ENCODE data around the gene HNRNPA3.
"Not testable (repeated sequence)": the region's sequence is repeated elsewhere in the genome, so short reads cannot be mapped to it uniquely, and the experiment has no call there.

Gene HNRNPA3

DNA sequence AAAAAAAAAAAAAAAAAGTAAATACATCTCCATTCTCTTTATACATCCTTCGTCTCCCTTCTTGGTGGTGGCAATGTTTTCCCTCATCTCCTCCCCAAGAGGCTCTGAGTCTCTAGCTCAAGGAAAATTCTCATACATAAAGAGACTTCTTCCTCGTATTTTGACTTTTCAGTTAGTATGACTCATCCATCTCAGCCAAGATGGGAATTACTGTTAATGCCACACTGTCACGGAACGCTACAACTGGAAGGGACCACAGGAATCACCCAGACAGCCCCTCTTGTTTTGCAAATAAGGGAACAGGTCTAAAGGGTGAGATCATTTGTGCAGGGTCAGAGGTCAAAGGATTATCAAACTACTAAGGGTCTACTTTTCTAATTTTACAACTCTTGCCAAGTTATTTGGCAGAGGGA is 32.4 kb downstream of the HNRNPA3 start:
- no peaks in the 10 kb centered on the region for H3K27me3 ChIP-seq (replicated peaks in 2 of 5; ENCODE audit: control insufficient read depth in 4 of 5, insufficient read depth in 5 of 5, low read length in 4 of 5)
- POLR2A ChIA-PET: no interaction called here

DNA sequence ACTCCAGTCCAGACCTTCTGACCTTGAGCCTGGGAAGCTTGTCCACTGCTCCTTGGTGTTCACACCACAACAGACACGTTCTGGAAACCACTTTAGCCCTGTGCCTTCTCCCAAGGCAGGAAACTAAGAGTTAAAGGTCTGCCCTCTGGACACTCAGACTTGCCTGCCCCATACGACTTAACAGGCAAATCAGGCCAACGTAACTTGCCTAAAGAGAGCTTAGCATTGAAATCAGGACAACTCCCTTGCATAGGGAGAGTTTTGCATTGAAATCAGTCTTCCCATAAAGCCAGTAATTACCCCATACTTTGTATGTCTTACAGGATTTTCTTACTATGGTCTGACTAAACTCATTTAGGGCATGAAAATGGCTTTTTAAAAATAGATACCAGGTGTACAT is 33.4 kb downstream of the HNRNPA3 start:
- Histone ChIP-seq H3K9me3 (ENCODE audit: control extremely low read depth in 1 of 5, control insufficient read depth in 4 of 5, insufficient read depth in 2 of 5, low read depth in 1 of 5, low read length in 4 of 5) (no peaks in the 10 kb centered on the region), H3K4me3 (ENCODE audit: control insufficient read depth in 1 of 7, extremely low read depth in 1 of 7, insufficient read depth in 4 of 7, low read depth in 2 of 7, low read length in 6 of 7) (no peak overlapping the region), H3K27me3 (replicated peaks in 2 of 5; ENCODE audit: control insufficient read depth in 4 of 5, insufficient read depth in 5 of 5, low read length in 4 of 5) (no peaks in the 10 kb centered on the region), H3K27ac (ENCODE audit: insufficient read depth in 1 of 2, low read depth in 1 of 2, low read length in 2 of 2, poor library complexity in 1 of 2, severe bottlenecking in 2 of 2) (peak overlapping the region in 1 of 2 experiments; percentile 17), H3K36me3 (ENCODE audit: control insufficient read depth in 4 of 4, insufficient read depth in 4 of 4, low read length in 3 of 4) (peaks cover 2 to 29% (median 8%) of the 10 kb centered on the region in 4 experiments), H3K4me1 (ENCODE audit: control extremely low read depth in 1 of 4, control insufficient read depth in 4 of 4, insufficient read depth in 4 of 4, low read length in 3 of 4) (peaks cover 17 to 32% (median 26%) of the 10 kb centered on the region in 4 experiments)
- ChIA-PET CTCF (interaction anchor here (0.7 to 1.4 kb wide), 2 partner anchors 8 to 19 kb away, joined by 3 to 4 read pairs; partner anchors contain the start of gene NFE2L2), POLR2A (no interaction called here)
- DNase-seq: no peak
- WGBS (ENCODE audit: insufficient coverage): 94% methylated on average over 3 of the region's 3 CpGs

More for the DNA sequence above, 32.4 kb downstream of the HNRNPA3 start:
- Histone ChIP-seq H3K9me3 (ENCODE audit: control extremely low read depth in 1 of 5, control insufficient read depth in 4 of 5, insufficient read depth in 2 of 5, low read depth in 1 of 5, low read length in 4 of 5) (no peaks in the 10 kb centered on the region), H3K4me1 (ENCODE audit: control extremely low read depth in 1 of 4, control insufficient read depth in 4 of 4, insufficient read depth in 4 of 4, low read length in 3 of 4) (peaks cover 26 to 42% (median 34%) of the 10 kb centered on the region in 4 experiments), H3K4me3 (ENCODE audit: control insufficient read depth in 1 of 7, extremely low read depth in 1 of 7, insufficient read depth in 4 of 7, low read depth in 2 of 7, low read length in 6 of 7) (no peak overlapping the region), H3K27ac (ENCODE audit: insufficient read depth in 1 of 2, low read depth in 1 of 2, low read length in 2 of 2, poor library complexity in 1 of 2, severe bottlenecking in 2 of 2) (no peak overlapping the region), H3K36me3 (ENCODE audit: control insufficient read depth in 4 of 4, insufficient read depth in 4 of 4, low read length in 3 of 4) (peaks cover 2 to 22% (median 6%) of the 10 kb centered on the region in 4 experiments)
- WGBS (ENCODE audit: insufficient coverage): 89% methylated on average over 3 of the region's 4 CpGs
- CTCF ChIA-PET: interaction anchor here (1.4 kb wide), 1 partner anchor 9 kb away, joined by 4 read pairs; no protein-coding TSS in a partner anchor
- DNase-seq: peak in 2 of 3 donors; percentile 63 to 64

DNA sequence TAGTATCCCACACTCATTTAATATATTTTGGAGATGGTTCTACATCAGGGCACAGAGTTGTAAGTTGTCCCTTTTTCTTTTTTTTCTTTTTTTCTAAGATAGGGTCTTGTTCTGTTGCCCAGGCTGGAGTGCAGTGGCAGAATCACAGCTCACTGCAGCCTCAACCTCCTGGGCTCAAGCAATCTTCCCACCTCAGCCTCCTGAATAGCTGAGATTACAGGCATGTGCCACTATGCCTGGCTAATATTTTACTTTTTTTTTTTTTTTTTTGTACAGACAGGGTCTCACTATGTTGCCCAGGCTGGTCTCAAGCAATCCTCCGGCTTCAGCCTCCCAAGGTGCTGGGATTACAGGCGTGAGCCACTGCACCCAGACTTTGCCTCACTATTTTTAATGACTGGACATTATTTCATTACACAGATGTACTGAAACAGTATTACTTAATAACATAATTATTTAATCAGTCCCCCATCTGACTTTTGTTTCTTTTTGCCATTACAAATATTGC is 34.0 kb downstream of the HNRNPA3 start:
- peaks cover 11 to 27% (median 22%) of the 10 kb centered on the region in 4 experiments for H3K4me1 ChIP-seq (ENCODE audit: control extremely low read depth in 1 of 4, control insufficient read depth in 4 of 4, insufficient read depth in 4 of 4, low read length in 3 of 4)
- CTCF ChIA-PET: interaction anchor here (0.7 to 1.4 kb wide), 2 partner anchors 8 to 19 kb away, joined by 3 to 4 read pairs; partner anchors contain the start of gene NFE2L2
- H3K27me3 ChIP-seq (replicated peaks in 2 of 5; ENCODE audit: control insufficient read depth in 4 of 5, insufficient read depth in 5 of 5, low read length in 4 of 5); H3K9me3 ChIP-seq (ENCODE audit: control extremely low read depth in 1 of 5, control insufficient read depth in 4 of 5, insufficient read depth in 2 of 5, low read depth in 1 of 5, low read length in 4 of 5); H3K27ac ChIP-seq (ENCODE audit: insufficient read depth in 1 of 2, low read depth in 1 of 2, low read length in 2 of 2, poor library complexity in 1 of 2, severe bottlenecking in 2 of 2); POLR2A ChIA-PET; H3K4me3 ChIP-seq (ENCODE audit: control insufficient read depth in 1 of 7, extremely low read depth in 1 of 7, insufficient read depth in 4 of 7, low read depth in 2 of 7, low read length in 6 of 7); DNase-seq: not testable (repeated sequence)
- peaks cover 2 to 32% (median 8%) of the 10 kb centered on the region in 4 experiments for H3K36me3 ChIP-seq (ENCODE audit: control insufficient read depth in 4 of 4, insufficient read depth in 4 of 4, low read length in 3 of 4)
- no CpG with 5 or more reads among the region's 2 CpGs for WGBS (ENCODE audit: insufficient coverage)

DNA sequence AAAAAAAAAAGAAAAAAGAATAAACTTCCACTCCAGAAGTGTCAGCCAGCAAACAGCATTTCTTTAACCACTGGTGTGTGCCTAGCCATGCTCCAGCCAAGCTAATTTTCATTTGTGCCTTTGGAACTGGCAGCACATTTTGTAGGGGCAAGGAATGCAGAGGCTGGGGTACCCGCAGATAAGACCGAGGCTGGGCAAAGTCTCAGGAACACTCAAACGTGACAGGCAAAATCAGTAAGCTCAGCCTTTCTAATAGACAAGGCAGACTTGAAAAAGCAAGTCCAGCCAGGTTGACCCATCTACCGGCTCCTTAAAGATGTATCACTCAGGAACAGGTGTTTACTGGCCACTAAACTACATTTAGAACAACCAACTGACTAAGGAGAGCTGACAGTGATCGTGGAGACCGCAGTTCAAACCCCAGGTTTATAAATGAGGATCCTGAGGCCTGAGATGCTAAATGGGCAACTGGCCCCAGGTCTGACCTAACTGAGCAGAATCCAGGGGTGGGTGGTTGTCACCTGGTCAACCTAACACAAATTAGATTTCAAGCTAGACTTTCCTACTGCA is 35.2 kb downstream of the HNRNPA3 start:
- CTCF ChIA-PET: interaction anchor here (1.1 to 2.1 kb wide), 3 partner anchors 10 to 17 kb away, joined by 3 to 7 read pairs (median 6); partner anchors contain the start of gene NFE2L2
- WGBS (ENCODE audit: insufficient coverage): 94% methylated on average over 4 of the region's 6 CpGs
- Histone ChIP-seq H3K36me3 (ENCODE audit: control insufficient read depth in 4 of 4, insufficient read depth in 4 of 4, low read length in 3 of 4) (peaks cover 2 to 41% (median 8%) of the 10 kb centered on the region in 4 experiments), H3K4me1 (ENCODE audit: control extremely low read depth in 1 of 4, control insufficient read depth in 4 of 4, insufficient read depth in 4 of 4, low read length in 3 of 4) (peaks cover 2 to 22% (median 15%) of the 10 kb centered on the region in 4 experiments), H3K27me3 (replicated peaks in 2 of 5; ENCODE audit: control insufficient read depth in 4 of 5, insufficient read depth in 5 of 5, low read length in 4 of 5) (no peaks in the 10 kb centered on the region), H3K27ac (ENCODE audit: insufficient read depth in 1 of 2, low read depth in 1 of 2, low read length in 2 of 2, poor library complexity in 1 of 2, severe bottlenecking in 2 of 2) (no peak overlapping the region), H3K4me3 (ENCODE audit: control insufficient read depth in 1 of 7, extremely low read depth in 1 of 7, insufficient read depth in 4 of 7, low read depth in 2 of 7, low read length in 6 of 7) (no peak overlapping the region), H3K9me3 (ENCODE audit: control extremely low read depth in 1 of 5, control insufficient read depth in 4 of 5, insufficient read depth in 2 of 5, low read depth in 1 of 5, low read length in 4 of 5) (no peaks in the 10 kb centered on the region)
- POLR2A ChIA-PET: interaction anchor here (0.8 kb wide), 1 partner anchor 9 kb away, joined by 3 read pairs; no protein-coding TSS in a partner anchor
- DNase-seq: no peak

DNA sequence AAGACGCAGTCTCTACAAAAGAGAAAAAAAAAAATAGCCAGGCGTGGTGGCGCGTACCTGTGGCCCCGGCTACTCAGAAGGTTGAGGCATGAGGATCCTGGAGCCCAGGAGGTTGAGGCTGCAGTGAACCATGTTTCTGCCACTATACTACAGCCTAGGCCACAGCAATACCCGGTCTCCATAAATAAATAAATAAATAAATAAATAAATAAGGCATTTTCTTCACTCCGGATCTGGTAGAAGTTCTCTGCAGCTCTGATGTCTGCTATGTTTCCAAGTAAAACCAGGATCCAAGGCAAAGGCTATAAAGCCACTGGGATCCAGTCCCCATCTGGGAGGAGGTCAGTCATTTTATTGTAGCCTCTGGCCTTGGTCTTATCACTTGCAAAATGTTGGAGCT is 36.4 kb downstream of the HNRNPA3 start:
- no peak for DNase-seq
- H3K4me3 ChIP-seq (ENCODE audit: control insufficient read depth in 1 of 7, extremely low read depth in 1 of 7, insufficient read depth in 4 of 7, low read depth in 2 of 7, low read length in 6 of 7): no peak overlapping the region
- no peaks in the 10 kb centered on the region for H3K27me3 ChIP-seq (replicated peaks in 2 of 5; ENCODE audit: control insufficient read depth in 4 of 5, insufficient read depth in 5 of 5, low read length in 4 of 5)
- no peaks in the 10 kb centered on the region for H3K9me3 ChIP-seq (ENCODE audit: control extremely low read depth in 1 of 5, control insufficient read depth in 4 of 5, insufficient read depth in 2 of 5, low read depth in 1 of 5, low read length in 4 of 5)
- no peak overlapping the region for H3K27ac ChIP-seq (ENCODE audit: insufficient read depth in 1 of 2, low read depth in 1 of 2, low read length in 2 of 2, poor library complexity in 1 of 2, severe bottlenecking in 2 of 2)
- POLR2A ChIA-PET: no interaction called here
- CTCF ChIA-PET: interaction anchor here (1.1 to 2.1 kb wide), 2 partner anchors 11 to 16 kb away, joined by 3 to 7 read pairs; partner anchors contain the start of gene NFE2L2
- 94% methylated on average over 2 of the region's 7 CpGs for WGBS (ENCODE audit: insufficient coverage)
- peaks cover 2 to 35% (median 10%) of the 10 kb centered on the region in 4 experiments for H3K36me3 ChIP-seq (ENCODE audit: control insufficient read depth in 4 of 4, insufficient read depth in 4 of 4, low read length in 3 of 4)
- H3K4me1 ChIP-seq (ENCODE audit: control extremely low read depth in 1 of 4, control insufficient read depth in 4 of 4, insufficient read depth in 4 of 4, low read length in 3 of 4): peaks cover 0 to 18% (median 8%) of the 10 kb centered on the region in 4 experiments

DNA sequence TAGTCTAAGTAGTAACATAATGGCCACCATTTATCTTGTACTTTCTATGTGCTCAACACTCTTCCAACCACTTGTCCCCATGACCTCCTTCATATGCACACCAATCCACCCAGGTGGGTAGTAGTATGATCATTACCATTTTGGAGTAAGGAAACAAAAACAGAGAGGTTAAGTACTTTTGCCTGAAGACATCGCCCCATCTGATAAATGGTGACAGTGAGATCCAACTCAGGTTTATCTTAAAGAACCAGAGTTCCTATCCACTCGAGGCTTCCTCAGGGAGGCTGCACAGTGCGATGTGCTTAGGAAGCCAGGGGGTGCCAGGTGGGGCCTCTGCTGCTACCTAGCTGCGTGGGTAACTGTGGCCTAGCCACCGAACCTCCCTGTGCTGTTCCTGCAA is 37.9 kb downstream of the HNRNPA3 start:
- Histone ChIP-seq H3K4me1 (ENCODE audit: control extremely low read depth in 1 of 4, control insufficient read depth in 4 of 4, insufficient read depth in 4 of 4, low read length in 3 of 4) (peaks cover 0 to 21% (median 9%) of the 10 kb centered on the region in 4 experiments), H3K9me3 (ENCODE audit: control extremely low read depth in 1 of 5, control insufficient read depth in 4 of 5, insufficient read depth in 2 of 5, low read depth in 1 of 5, low read length in 4 of 5) (no peaks in the 10 kb centered on the region), H3K27ac (ENCODE audit: insufficient read depth in 1 of 2, low read depth in 1 of 2, low read length in 2 of 2, poor library complexity in 1 of 2, severe bottlenecking in 2 of 2) (no peak overlapping the region), H3K36me3 (ENCODE audit: control insufficient read depth in 4 of 4, insufficient read depth in 4 of 4, low read length in 3 of 4) (peaks cover 7 to 49% (median 14%) of the 10 kb centered on the region in 4 experiments), H3K27me3 (replicated peaks in 2 of 5; ENCODE audit: control insufficient read depth in 4 of 5, insufficient read depth in 5 of 5, low read length in 4 of 5) (no peaks in the 10 kb centered on the region), H3K4me3 (ENCODE audit: control insufficient read depth in 1 of 7, extremely low read depth in 1 of 7, insufficient read depth in 4 of 7, low read depth in 2 of 7, low read length in 6 of 7) (no peak overlapping the region)
- POLR2A ChIA-PET: interaction anchor here (0.6 to 0.8 kb wide), 2 partner anchors 13 to 15 kb away, joined by 3 to 4 read pairs; no protein-coding TSS in a partner anchor
- WGBS (ENCODE audit: insufficient coverage): 92% methylated on average over 5 of the region's 5 CpGs
- CTCF ChIA-PET: interaction anchor here (1.1 to 1.6 kb wide), 5 partner anchors 10 to 89 kb away, joined by 3 to 6 read pairs (median 3); partner anchors contain the start of gene NFE2L2
- no peak for DNase-seq

DNA sequence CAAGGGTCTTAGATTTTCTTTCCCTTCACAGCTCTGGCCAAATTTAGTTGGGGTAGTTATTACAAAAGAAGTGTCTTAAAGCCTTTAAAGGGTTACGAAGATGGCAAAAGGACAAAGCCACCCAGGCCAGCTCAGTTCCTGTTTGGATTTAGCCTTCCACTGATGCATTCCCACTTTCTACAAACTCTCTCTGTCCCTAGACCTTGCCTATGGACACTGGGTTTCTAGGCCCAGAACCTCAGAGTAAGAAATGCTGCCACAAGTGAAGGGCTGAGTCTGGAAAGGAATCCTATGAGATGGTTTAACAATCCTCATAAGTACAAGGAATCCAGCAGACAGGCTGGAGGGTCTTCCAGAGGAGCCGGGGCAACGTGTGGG is 38.6 kb downstream of the HNRNPA3 start:
- H3K36me3 ChIP-seq (ENCODE audit: control insufficient read depth in 4 of 4, insufficient read depth in 4 of 4, low read length in 3 of 4): peaks cover 5 to 45% (median 14%) of the 10 kb centered on the region in 4 experiments
- no peaks in the 10 kb centered on the region for H3K27me3 ChIP-seq (replicated peaks in 2 of 5; ENCODE audit: control insufficient read depth in 4 of 5, insufficient read depth in 5 of 5, low read length in 4 of 5)
- H3K4me3 ChIP-seq (ENCODE audit: control insufficient read depth in 1 of 7, extremely low read depth in 1 of 7, insufficient read depth in 4 of 7, low read depth in 2 of 7, low read length in 6 of 7): no peak overlapping the region
- H3K4me1 ChIP-seq (ENCODE audit: control extremely low read depth in 1 of 4, control insufficient read depth in 4 of 4, insufficient read depth in 4 of 4, low read length in 3 of 4): peaks cover 0 to 23% (median 9%) of the 10 kb centered on the region in 4 experiments
- WGBS (ENCODE audit: insufficient coverage): 97% methylated on average over 3 of the region's 3 CpGs
- H3K27ac ChIP-seq (ENCODE audit: insufficient read depth in 1 of 2, low read depth in 1 of 2, low read length in 2 of 2, poor library complexity in 1 of 2, severe bottlenecking in 2 of 2): no peak overlapping the region
- ChIA-PET POLR2A (interaction anchor here (0.8 kb wide), 1 partner anchor 12 kb away, joined by 3 read pairs; no protein-coding TSS in a partner anchor), CTCF (interaction anchor here (1.1 to 1.6 kb wide), 5 partner anchors 9 to 89 kb away, joined by 3 to 6 read pairs (median 3); partner anchors contain the start of gene NFE2L2)
- no peak for DNase-seq
- no peaks in the 10 kb centered on the region for H3K9me3 ChIP-seq (ENCODE audit: control extremely low read depth in 1 of 5, control insufficient read depth in 4 of 5, insufficient read depth in 2 of 5, low read depth in 1 of 5, low read length in 4 of 5)
